ENCODE results near the gene SNORC. TPM values are rescaled to one million over a fixed set of nuclear protein-coding genes. Genes with fewer than 3 reads are reported as not detected.

Gene SNORC
- polyA plus RNA-seq, 1 of the 3 experiments (the other 2 are of a cell fraction): 1.2 TPM

DNA sequence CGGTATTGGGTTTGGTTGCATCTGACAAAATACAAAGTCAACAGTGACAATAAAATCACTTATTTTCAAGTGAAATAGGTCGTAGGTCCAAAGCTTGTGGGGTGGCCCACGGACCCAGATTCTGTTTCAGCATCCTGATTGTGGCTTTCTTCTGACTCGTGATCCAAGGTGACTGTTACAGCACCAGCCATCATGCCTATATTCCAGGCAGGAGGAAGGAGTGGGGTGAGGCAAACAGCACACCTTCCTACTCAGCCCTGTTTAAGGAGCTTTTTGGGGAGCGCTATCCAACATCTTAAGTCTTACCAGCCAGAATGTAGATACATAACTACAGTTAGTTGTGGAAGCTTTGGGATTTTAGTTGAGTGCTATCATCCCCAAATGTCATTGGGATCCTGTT is 8.7 kb upstream of the SNORC start:
- H2AFZ ChIP-seq (ENCODE audit: low read depth): no peak overlapping the region
- DNase-seq: no peak
- no peak overlapping the region for H3K4me3 ChIP-seq (ENCODE audit: low read depth in 2 of 2, low read length in 1 of 2)
- no peaks in the 10 kb centered on the region for H3K9me3 ChIP-seq
- no peaks in the 10 kb centered on the region for H3K9me2 ChIP-seq
- no peaks in the 10 kb centered on the region for H3F3A ChIP-seq (replicated peaks; ENCODE audit: insufficient read depth)
- H3K9ac ChIP-seq: no peak overlapping the region
- TF ChIP-seq RFX5 (IDR thresholded peaks at IDR 0.05; ENCODE audit: low read length): no peak
- no peak for TF ChIP-seq SIN3A (IDR thresholded peaks at IDR 0.05; ENCODE audit: borderline replicate concordance, low read depth, low read length)
- TF ChIP-seq MXI1 (IDR thresholded peaks at IDR 0.05; ENCODE audit: low read depth, low read length): no peak
- TF ChIP-seq GABPA (IDR thresholded peaks at IDR 0.05; ENCODE audit: low read depth): no peak
- no peak for TF ChIP-seq RCOR1 (IDR thresholded peaks at IDR 0.05; ENCODE audit: low read length)
- no peak for TF ChIP-seq FOXM1 (IDR thresholded peaks at IDR 0.05; ENCODE audit: low read depth)
- no peak for TF ChIP-seq GATA2 (CRISPR knock-in tag; IDR thresholded peaks at IDR 0.05)
- TF ChIP-seq, protein P1, sequence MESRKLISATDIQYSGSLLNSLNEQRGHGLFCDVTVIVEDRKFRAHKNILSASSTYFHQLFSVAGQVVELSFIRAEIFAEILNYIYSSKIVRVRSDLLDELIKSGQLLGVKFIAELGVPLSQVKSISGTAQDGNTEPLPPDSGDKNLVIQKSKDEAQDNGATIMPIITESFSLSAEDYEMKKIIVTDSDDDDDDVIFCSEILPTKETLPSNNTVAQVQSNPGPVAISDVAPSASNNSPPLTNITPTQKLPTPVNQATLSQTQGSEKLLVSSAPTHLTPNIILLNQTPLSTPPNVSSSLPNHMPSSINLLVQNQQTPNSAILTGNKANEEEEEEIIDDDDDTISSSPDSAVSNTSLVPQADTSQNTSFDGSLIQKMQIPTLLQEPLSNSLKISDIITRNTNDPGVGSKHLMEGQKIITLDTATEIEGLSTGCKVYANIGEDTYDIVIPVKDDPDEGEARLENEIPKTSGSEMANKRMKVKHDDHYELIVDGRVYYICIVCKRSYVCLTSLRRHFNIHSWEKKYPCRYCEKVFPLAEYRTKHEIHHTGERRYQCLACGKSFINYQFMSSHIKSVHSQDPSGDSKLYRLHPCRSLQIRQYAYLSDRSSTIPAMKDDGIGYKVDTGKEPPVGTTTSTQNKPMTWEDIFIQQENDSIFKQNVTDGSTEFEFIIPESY (IDR thresholded peaks at IDR 0.05; ENCODE audit: borderline replicate concordance, low read depth): no peak
- TF ChIP-seq, protein P2, sequence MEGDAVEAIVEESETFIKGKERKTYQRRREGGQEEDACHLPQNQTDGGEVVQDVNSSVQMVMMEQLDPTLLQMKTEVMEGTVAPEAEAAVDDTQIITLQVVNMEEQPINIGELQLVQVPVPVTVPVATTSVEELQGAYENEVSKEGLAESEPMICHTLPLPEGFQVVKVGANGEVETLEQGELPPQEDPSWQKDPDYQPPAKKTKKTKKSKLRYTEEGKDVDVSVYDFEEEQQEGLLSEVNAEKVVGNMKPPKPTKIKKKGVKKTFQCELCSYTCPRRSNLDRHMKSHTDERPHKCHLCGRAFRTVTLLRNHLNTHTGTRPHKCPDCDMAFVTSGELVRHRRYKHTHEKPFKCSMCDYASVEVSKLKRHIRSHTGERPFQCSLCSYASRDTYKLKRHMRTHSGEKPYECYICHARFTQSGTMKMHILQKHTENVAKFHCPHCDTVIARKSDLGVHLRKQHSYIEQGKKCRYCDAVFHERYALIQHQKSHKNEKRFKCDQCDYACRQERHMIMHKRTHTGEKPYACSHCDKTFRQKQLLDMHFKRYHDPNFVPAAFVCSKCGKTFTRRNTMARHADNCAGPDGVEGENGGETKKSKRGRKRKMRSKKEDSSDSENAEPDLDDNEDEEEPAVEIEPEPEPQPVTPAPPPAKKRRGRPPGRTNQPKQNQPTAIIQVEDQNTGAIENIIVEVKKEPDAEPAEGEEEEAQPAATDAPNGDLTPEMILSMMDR (IDR thresholded peaks at IDR 0.05): no peak
- no peak overlapping the region for H3K4me2 ChIP-seq
- H3K79me2 ChIP-seq (ENCODE audit: insufficient read depth): no peaks in the 10 kb centered on the region
- H4K20me1 ChIP-seq (ENCODE audit: insufficient read depth): no peaks in the 10 kb centered on the region
- POLR2A ChIA-PET: no interaction called here
- peaks cover 12 to 38% of the 10 kb centered on the region in 2 experiments for H3K36me3 ChIP-seq (replicated peaks in 1 of 2; ENCODE audit: control insufficient read depth in 1 of 2, insufficient read depth in 2 of 2, low read length in 1 of 2)
- H3K4me1 ChIP-seq (ENCODE audit: control insufficient read depth in 1 of 2, insufficient read depth in 2 of 2, low read depth in 1 of 2, low read length in 1 of 2): no peaks in the 10 kb centered on the region
- H3K27me3 ChIP-seq (ENCODE audit: insufficient read depth): no peaks in the 10 kb centered on the region
- no peak overlapping the region for H3K27ac ChIP-seq (ENCODE audit: low read depth in 2 of 2, low read length in 1 of 2)
- 95% methylated on average over 5 of the region's 5 CpGs for WGBS (ENCODE audit: low lambda C conversion rate)
- CTCF ChIA-PET: interaction anchor here (1.0 to 1.4 kb wide), 2 partner anchors 14 to 114 kb away, joined by 3 to 4 read pairs; no protein-coding TSS in a partner anchor

DNA sequence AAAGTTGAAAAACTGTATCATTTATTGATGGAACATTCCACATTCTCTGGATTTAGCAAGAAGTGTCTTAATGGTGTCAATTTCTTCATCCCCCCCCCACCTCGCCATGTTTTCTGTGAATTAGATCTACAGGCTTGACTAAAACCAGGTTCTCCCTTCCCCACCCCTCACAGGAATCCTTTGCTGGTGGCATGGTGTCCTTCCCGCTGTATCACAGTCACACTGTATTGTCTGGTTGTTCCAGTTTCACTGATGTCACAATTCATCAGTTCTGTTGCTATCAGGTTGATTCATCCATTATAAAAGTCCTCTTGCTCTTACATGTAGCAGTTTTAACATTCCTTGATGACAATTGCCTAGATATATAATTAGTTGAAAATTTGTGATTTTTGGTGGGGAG is 6.1 kb upstream of the SNORC start:
- Histone ChIP-seq H3K27me3 (ENCODE audit: insufficient read depth) (no peaks in the 10 kb centered on the region), H3K9me3 (no peaks in the 10 kb centered on the region), H3K27ac (ENCODE audit: low read depth in 2 of 2, low read length in 1 of 2) (no peak overlapping the region), H3K79me2 (ENCODE audit: insufficient read depth) (no peaks in the 10 kb centered on the region), H3K4me2 (no peak overlapping the region), H3F3A (replicated peaks; ENCODE audit: insufficient read depth) (no peaks in the 10 kb centered on the region), H3K9me2 (no peaks in the 10 kb centered on the region), H2AFZ (ENCODE audit: low read depth) (no peak overlapping the region), H3K36me3 (replicated peaks in 1 of 2; ENCODE audit: control insufficient read depth in 1 of 2, insufficient read depth in 2 of 2, low read length in 1 of 2) (peaks cover 7 to 16% of the 10 kb centered on the region in 2 experiments), H3K9ac (no peak overlapping the region), H4K20me1 (ENCODE audit: insufficient read depth) (no peaks in the 10 kb centered on the region), H3K4me3 (ENCODE audit: low read depth in 2 of 2, low read length in 1 of 2) (no peak overlapping the region), H3K4me1 (ENCODE audit: control insufficient read depth in 1 of 2, insufficient read depth in 2 of 2, low read depth in 1 of 2, low read length in 1 of 2) (no peaks in the 10 kb centered on the region)
- CTCF ChIA-PET: no interaction called here
- no peak for DNase-seq
- 96% methylated on average over 2 of the region's 2 CpGs for WGBS (ENCODE audit: low lambda C conversion rate)
- POLR2A ChIA-PET: interaction anchor here (0.6 kb wide), 1 partner anchor 626 kb away, joined by 4 read pairs; no protein-coding TSS in a partner anchor
- TF ChIP-seq, protein P2 (IDR thresholded peaks at IDR 0.05): no peak
- TF ChIP-seq ELF1 (IDR thresholded peaks at IDR 0.05) (no peak), FOXJ3 (CRISPR knock-in tag; IDR thresholded peaks at IDR 0.05) (no peak), FOXM1 (IDR thresholded peaks at IDR 0.05; ENCODE audit: low read depth) (no peak), YY1 (IDR thresholded peaks at IDR 0.05; ENCODE audit: low read depth) (no peak), CHD2 (IDR thresholded peaks at IDR 0.05; ENCODE audit: low read length, partially characterized antibody) (no peak), TEAD4 (IDR thresholded peaks at IDR 0.05; ENCODE audit: borderline replicate concordance, insufficient read depth) (no peak)
- TF ChIP-seq, protein P3, sequence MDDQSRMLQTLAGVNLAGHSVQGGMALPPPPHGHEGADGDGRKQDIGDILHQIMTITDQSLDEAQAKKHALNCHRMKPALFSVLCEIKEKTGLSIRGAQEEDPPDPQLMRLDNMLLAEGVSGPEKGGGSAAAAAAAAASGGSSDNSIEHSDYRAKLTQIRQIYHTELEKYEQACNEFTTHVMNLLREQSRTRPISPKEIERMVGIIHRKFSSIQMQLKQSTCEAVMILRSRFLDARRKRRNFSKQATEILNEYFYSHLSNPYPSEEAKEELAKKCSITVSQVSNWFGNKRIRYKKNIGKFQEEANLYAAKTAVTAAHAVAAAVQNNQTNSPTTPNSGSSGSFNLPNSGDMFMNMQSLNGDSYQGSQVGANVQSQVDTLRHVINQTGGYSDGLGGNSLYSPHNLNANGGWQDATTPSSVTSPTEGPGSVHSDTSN (IDR thresholded peaks at IDR 0.05): no peak
- TF ChIP-seq, protein P4, sequence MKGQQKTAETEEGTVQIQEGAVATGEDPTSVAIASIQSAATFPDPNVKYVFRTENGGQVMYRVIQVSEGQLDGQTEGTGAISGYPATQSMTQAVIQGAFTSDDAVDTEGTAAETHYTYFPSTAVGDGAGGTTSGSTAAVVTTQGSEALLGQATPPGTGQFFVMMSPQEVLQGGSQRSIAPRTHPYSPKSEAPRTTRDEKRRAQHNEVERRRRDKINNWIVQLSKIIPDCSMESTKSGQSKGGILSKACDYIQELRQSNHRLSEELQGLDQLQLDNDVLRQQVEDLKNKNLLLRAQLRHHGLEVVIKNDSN (IDR thresholded peaks at IDR 0.05; ENCODE audit: borderline replicate concordance, low read depth): no peak
